Endothelial cell of umbilical vein (primary cell): ENCODE results near the gene IGF2R. TPM values are rescaled to one million over a fixed set of nuclear protein-coding genes. Genes with fewer than 3 reads are reported as not detected.
A peak's percentile ranks its signal among the peaks of the same experiment; 100 is the strongest.

Experiments used
- BruUV-seq: library from RNA; stranded (reverse); fragments of 400-500 nt; replicated peaks from 2 replicates; lab custom pipeline; 2021; lab: Mats Ljungman, UMichigan
- CTCF ChIA-PET: fragments of 300-600, 350-600 bp; sonication (Branson Sonifier 250); formaldehyde crosslinking; loops from one replicate; lab custom pipeline; 2021; ENCODE audit warnings: antibody characterized with exemption, inconsistent platforms; lab: Charles Lee
- POLR2A ChIA-PET: fragments of 300-600, 350-600 bp; sonication (Branson Sonifier 250); formaldehyde crosslinking; loops from one replicate; lab custom pipeline; 2021; ENCODE audit warnings: antibody characterized with exemption, inconsistent platforms; lab: Charles Lee
- DNase-seq: peaks from one replicate; pipeline ENCODE4 v3.0.0-alpha.2; 2011; ENCODE audit warnings: low read depth, low spot score
- FAIRE-seq: peaks from 2 replicates; lab custom pipeline; 2011; peaks lifted over from hg19 to GRCh38; lab: Jason Lieb, UNC
- H2AFZ ChIP-seq: 2 replicates; pipeline ENCODE4 v1.6.0; 2012; ENCODE audit warnings: low read depth, low read length, control low read depth, inconsistent platforms
- H3K27ac ChIP-seq: 2 replicates; pipeline ENCODE4 v1.5.1; 2011; ENCODE audit warnings: low read depth, mild to moderate bottlenecking, control low read depth, low read length, moderate library complexity; ENCODE audit not compliant: insufficient read depth
- H3K27me3 ChIP-seq, 2 experiments: 2 replicates each; pipeline versions ENCODE4 v1.6.0 to v1.6.1; 2011; ENCODE audit warnings: low read length in 2 of 2, mixed read lengths in 1 of 2; ENCODE audit not compliant: control insufficient read depth in 2 of 2, insufficient read depth in 2 of 2
- H3K36me3 ChIP-seq, 2 experiments: 2 replicates in 1 of 2; 3 replicates in 1 of 2; pipeline ENCODE4 v1.5.1; 2011; ENCODE audit warnings: low read length in 2 of 2, mild to moderate bottlenecking in 1 of 2, moderate library complexity in 1 of 2; ENCODE audit not compliant: control insufficient read depth in 2 of 2, insufficient read depth in 2 of 2; ENCODE audit errors: extremely low read depth in 1 of 2
- H3K4me1 ChIP-seq: 3 replicates; pipeline ENCODE4 v1.5.1; 2011; ENCODE audit warnings: mild to moderate bottlenecking, low read length; ENCODE audit not compliant: control insufficient read depth, insufficient read depth; ENCODE audit errors: extremely low read depth
- H3K4me2 ChIP-seq: 2 replicates; pipeline ENCODE4 v1.6.1; 2011; ENCODE audit warnings: low read length, control low read depth, mixed read lengths; ENCODE audit not compliant: insufficient read depth
- H3K4me3 ChIP-seq, 3 experiments: fragments of 200-600 bp in 1 of 3; sonication (generic), shearing (Covaris generic) in 1 of 3; replicated peaks in 1 of 3; 2 replicates each; pipeline ENCODE4 v1.5.1; 2011 to 2016; ENCODE audit warnings: control low read depth in 3 of 3, low read length in 3 of 3, mild to moderate bottlenecking in 2 of 3, inconsistent platforms in 1 of 3, low read depth in 1 of 3, moderate library complexity in 1 of 3; ENCODE audit not compliant: insufficient read depth in 1 of 3
- H3K79me2 ChIP-seq: 2 replicates; pipeline ENCODE4 v1.6.0; 2012; ENCODE audit warnings: low read length, inconsistent platforms; ENCODE audit not compliant: control insufficient read depth, insufficient read depth
- H3K9ac ChIP-seq: replicated peaks from 2 replicates; pipeline ENCODE3; 2011; ENCODE audit warnings: low read length, control low read depth; ENCODE audit not compliant: insufficient read depth; ENCODE audit errors: extremely low read depth
- H3K9me1 ChIP-seq: replicated peaks from 3 replicates; pipeline ENCODE4 v1.6.0; 2011; ENCODE audit warnings: mild to moderate bottlenecking, low read length; ENCODE audit not compliant: control insufficient read depth, insufficient read depth; ENCODE audit errors: extremely low read depth
- H3K9me3 ChIP-seq: replicated peaks from 2 replicates; pipeline ENCODE4 v1.5.1; 2012; ENCODE audit warnings: low read length, inconsistent platforms; ENCODE audit not compliant: control insufficient read depth, insufficient read depth
- H4K20me1 ChIP-seq: replicated peaks from 2 replicates; pipeline ENCODE3; 2011; ENCODE audit warnings: mild to moderate bottlenecking, low read length; ENCODE audit not compliant: control insufficient read depth, insufficient read depth; ENCODE audit errors: extremely low read depth
- EZH2 ChIP-seq: IDR thresholded peaks from 2 replicates; pipeline ENCODE4 v1.6.1; 2012; ENCODE audit warnings: borderline replicate concordance, low read depth, mild to moderate bottlenecking, moderate library complexity, low read length, inconsistent platforms; ENCODE audit not compliant: severe bottlenecking
- FOS ChIP-seq: IDR thresholded peaks from 2 replicates; pipeline ENCODE4 v1.6.1; 2011; ENCODE audit warnings: mild to moderate bottlenecking, low read length, moderate library complexity, borderline replicate concordance; ENCODE audit not compliant: insufficient read depth
- GATA2 ChIP-seq: IDR thresholded peaks from 2 replicates; pipeline ENCODE4 v1.7.0; 2011; ENCODE audit warnings: low read depth, mild to moderate bottlenecking, moderate library complexity, mixed read lengths, low read length; ENCODE audit not compliant: insufficient read length, insufficient read depth
- JUN ChIP-seq: IDR thresholded peaks from 2 replicates; pipeline ENCODE4 v1.6.1; 2011; ENCODE audit warnings: borderline replicate concordance, low read depth; ENCODE audit not compliant: insufficient read length, insufficient read depth
- MYC ChIP-seq: IDR thresholded peaks from one replicate; pipeline ENCODE4 v1.6.1; 2011; ENCODE audit warnings: mild to moderate bottlenecking, low read depth, low read length
- POLR2A ChIP-seq: IDR thresholded peaks from 2 replicates; pipeline ENCODE4 v1.6.1; 2012; ENCODE audit warnings: low read depth, mild to moderate bottlenecking, control low read depth, low read length
- POLR2AphosphoS5 ChIP-seq: IDR thresholded peaks from 2 replicates; pipeline ENCODE4 v1.6.1; 2012; ENCODE audit warnings: low read depth, mild to moderate bottlenecking, control low read depth, low read length, moderate library complexity; ENCODE audit not compliant: insufficient read depth
- dilution Hi-C: fragments of 300-500 bp; cut with MboI; formaldehyde crosslinking; loops from one replicate; pipeline ENCODE4 v1.15.0; 2019; ENCODE audit warnings: low sequenced_read_pairs; ENCODE audit not compliant: extremely low pct_ligation_motif_present
- intact Hi-C: fragments of 100-400 bp; cut with micrococcal nuclease; formaldehyde crosslinking; loops from one replicate; pipeline ENCODE4 v1.10.0; 2022
- polyA plus RNA-seq, 4 experiments: library from polyadenylated mRNA; depleted of rRNA in 3 of 4; stranded (reverse) in 3 of 4; unstranded in 1 of 4; fragments of >200 nt; gene quantifications; 2 replicates each; pipeline versions ENCODE4 v1.2.1 to v1.2.3, GENCODE V29; 2011 to 2012; ENCODE audit warnings: missing spikeins in 1 of 4
- total RNA-seq: library from RNA; stranded (reverse); gene quantifications from 2 replicates; pipeline ENCODE4 v1.2.3, GENCODE V29; 2021
- TF ChIP-seq, protein P1 (sequence below): IDR thresholded peaks from 2 replicates; pipeline ENCODE4 v1.6.1; 2011; ENCODE audit not compliant: insufficient read depth, insufficient read length
- TF ChIP-seq, protein P2 (sequence below), 2 donors: IDR thresholded peaks; 1 replicate in 1 of 2; 2 replicates in 1 of 2; pipeline ENCODE4 v1.5.1; 2011; ENCODE audit warnings: low read length in 2 of 2, mild to moderate bottlenecking in 2 of 2, moderate library complexity in 2 of 2, control low read depth in 1 of 2, inconsistent platforms in 1 of 2, low read depth in 1 of 2; ENCODE audit not compliant: insufficient read depth in 1 of 2; ENCODE audit errors: extremely low read depth in 1 of 2

The IGF2R gene
- total and polyA plus RNA-seq, 2 donors (not counting 3 experiments of a cell fraction or from before 2014, with no cell fraction given), result 16.3 to 60.2 TPM

DNA sequence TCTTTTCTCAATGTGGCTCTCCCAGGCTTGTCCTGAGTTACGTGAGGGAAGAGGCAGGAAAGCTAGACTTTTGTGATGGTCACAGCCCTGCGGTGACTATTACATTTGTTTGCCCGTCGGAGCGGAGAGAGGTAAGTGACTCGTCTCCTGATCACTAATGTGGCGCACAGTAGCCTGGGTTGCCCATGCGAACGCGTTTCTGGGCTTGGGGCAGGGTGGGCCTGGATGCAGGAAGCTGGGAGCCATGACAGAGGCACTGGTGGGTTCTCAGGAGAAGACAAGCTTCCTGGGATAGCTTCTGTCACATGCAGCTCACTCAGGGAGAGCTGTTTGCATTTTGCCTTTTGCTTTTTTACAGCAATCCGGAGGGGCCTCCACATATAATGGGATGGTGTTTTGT is 60.6 kb downstream of the IGF2R start:
- Histone ChIP-seq H3K4me2 (no peak overlapping the region), H3K36me3 (peaks cover 3 to 15% of the 10 kb centered on the region in 2 experiments), H2AFZ (no peak overlapping the region), H3K79me2 (no peaks in the 10 kb centered on the region), H3K9ac (no peak overlapping the region), H3K4me3 (no peak overlapping the region), H3K9me3 (no peaks in the 10 kb centered on the region), H4K20me1 (no peaks in the 10 kb centered on the region), H3K27ac (no peak overlapping the region), H3K4me1 (no peaks in the 10 kb centered on the region), H3K27me3 (no peaks in the 10 kb centered on the region), H3K9me1 (no peaks in the 10 kb centered on the region)
- ChIA-PET POLR2A (no interaction called here), CTCF (no interaction called here)
- TF ChIP-seq GATA2, result no peak
- TF ChIP-seq JUN, result no peak
- no peak for TF ChIP-seq EZH2
- no peak for FAIRE-seq
- intact Hi-C loops, result no loop called here
- no TSS peak for BruUV-seq
- DNase-seq, result no peak
- dilution Hi-C loops, result no loop called here

DNA sequence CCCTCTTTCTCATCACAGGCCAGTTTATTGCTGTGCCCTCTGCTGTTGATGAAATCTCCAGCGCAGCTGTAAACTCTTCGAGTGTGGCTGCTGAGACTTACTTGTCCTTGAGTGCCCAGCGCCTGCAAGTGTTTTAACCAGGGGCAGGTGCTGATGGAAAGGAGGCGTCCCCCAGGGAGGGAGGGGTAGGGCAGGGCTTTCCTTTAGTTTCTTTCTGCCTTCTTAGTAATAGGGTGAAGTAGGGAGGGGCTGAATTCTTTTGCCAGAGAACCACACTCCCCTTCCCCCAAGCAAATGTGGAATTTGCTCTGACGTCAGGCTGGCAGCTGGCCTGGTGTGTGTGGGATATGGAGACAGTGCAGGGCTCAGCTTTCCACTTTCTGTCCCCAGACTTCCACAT is 61.2 kb downstream of the IGF2R start:
- CTCF ChIA-PET, result no interaction called here
- H3K4me3 ChIP-seq, result no peak overlapping the region
- intact Hi-C loops, result no loop called here

More for the DNA sequence above, 61.2 kb downstream of the IGF2R start:
- Histone ChIP-seq H2AFZ (no peak overlapping the region), H3K4me2 (no peak overlapping the region), H3K36me3 (peaks cover 3 to 15% of the 10 kb centered on the region in 2 experiments), H3K4me1 (no peaks in the 10 kb centered on the region), H3K27me3 (no peaks in the 10 kb centered on the region), H3K9me3 (no peaks in the 10 kb centered on the region), H3K9me1 (no peaks in the 10 kb centered on the region), H3K79me2 (no peaks in the 10 kb centered on the region), H4K20me1 (no peaks in the 10 kb centered on the region), H3K27ac (no peak overlapping the region), H3K9ac (no peak overlapping the region)
- FAIRE-seq (no peak), DNase-seq (peak; percentile 33)
- POLR2A ChIA-PET, result no interaction called here
- BruUV-seq, result no TSS peak
- TF ChIP-seq GATA2 (no peak), POLR2AphosphoS5 (no peak), POLR2A (no peak), MYC (no peak), EZH2 (no peak), FOS (no peak), JUN (no peak)
- TF ChIP-seq, protein P1, sequence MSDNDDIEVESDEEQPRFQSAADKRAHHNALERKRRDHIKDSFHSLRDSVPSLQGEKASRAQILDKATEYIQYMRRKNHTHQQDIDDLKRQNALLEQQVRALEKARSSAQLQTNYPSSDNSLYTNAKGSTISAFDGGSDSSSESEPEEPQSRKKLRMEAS, result no peak
- TF ChIP-seq, protein P2, sequence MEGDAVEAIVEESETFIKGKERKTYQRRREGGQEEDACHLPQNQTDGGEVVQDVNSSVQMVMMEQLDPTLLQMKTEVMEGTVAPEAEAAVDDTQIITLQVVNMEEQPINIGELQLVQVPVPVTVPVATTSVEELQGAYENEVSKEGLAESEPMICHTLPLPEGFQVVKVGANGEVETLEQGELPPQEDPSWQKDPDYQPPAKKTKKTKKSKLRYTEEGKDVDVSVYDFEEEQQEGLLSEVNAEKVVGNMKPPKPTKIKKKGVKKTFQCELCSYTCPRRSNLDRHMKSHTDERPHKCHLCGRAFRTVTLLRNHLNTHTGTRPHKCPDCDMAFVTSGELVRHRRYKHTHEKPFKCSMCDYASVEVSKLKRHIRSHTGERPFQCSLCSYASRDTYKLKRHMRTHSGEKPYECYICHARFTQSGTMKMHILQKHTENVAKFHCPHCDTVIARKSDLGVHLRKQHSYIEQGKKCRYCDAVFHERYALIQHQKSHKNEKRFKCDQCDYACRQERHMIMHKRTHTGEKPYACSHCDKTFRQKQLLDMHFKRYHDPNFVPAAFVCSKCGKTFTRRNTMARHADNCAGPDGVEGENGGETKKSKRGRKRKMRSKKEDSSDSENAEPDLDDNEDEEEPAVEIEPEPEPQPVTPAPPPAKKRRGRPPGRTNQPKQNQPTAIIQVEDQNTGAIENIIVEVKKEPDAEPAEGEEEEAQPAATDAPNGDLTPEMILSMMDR (IDR thresholded peaks at IDR 0.05; ENCODE audit: extremely low read depth in 1 of 2, insufficient read depth in 1 of 2, low read depth in 1 of 2, low read length in 2 of 2), result no peak
- dilution Hi-C loops, result no loop called here
